Epidermal melanocyte (primary cell): ENCODE results near the gene SPOCD1.

Source experiments
- DNase-seq: peaks from one replicate; pipeline ENCODE4 v3.0.0; 2011; ENCODE audit warnings: low spot score; ENCODE audit not compliant: insufficient read length

SPOCD1 gene

DNA sequence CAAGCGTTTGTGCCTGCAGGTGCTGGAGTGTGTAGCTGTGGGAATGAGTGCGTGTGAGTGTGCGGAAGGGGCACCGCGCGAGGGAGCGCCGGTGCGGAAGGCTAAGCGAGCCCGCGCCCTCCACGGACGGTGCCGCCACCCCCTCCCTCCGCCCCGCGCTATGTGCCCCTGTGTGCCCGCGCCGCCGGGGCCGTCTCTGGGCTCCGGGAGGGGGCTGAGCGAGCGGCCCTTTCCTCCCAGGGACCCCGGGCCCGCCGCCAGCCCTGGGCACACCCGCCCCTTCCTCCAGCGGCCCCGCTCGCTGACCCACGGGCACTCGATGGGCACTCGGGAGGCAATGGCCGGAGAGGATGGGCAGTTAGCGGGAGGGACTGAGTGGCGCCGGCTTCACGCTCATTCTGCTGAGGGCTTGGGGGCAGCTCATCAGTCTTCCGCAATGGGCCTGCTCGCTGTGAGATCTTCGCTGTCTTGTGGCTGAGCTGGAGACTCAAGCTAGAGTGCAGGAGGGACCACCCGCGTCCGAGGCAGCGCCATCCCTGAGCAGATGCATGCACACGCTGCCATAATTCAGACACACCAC is 43.1 kb downstream of the SPOCD1 start:
- DNase-seq, result no peak

DNA sequence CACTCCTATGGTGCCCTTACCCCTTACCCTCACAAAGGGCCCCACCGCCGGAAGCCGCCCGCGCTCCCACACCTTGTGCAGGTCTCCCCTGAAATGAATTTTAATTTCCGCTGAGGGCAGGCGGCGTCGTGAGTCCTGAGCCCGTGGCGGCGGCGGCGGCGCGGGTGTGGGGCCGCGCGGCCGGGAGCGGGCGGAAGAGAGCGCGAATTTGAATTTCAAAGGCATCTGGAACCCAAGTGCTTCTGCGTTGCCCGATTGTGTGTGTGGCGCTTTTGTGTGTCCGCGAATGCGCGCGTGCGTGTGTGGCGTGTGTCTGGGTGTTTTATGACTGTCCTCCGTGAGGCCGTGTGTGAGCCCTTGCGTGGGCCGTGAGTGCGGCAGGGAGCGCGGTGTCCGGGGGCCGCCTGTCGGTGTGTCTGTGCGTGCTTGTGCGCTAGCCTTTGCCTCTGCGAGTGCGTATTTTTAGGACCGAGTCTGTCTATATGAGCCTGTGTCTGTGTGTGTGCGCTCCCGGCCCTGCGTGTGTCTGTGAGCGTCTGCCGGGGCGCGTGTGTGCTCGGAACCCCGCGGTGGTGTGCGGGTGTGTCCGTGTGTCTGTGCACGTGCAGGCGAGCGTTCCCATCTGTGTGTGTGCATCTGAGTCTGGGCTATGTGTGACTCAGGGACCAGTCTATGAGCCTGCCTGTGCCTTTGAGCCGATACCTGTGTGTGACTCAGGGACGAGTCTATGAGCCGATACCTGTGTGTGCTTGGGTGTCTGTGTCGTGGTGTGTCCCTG is 43.7 kb downstream of the SPOCD1 start:
- no peak for DNase-seq

DNA sequence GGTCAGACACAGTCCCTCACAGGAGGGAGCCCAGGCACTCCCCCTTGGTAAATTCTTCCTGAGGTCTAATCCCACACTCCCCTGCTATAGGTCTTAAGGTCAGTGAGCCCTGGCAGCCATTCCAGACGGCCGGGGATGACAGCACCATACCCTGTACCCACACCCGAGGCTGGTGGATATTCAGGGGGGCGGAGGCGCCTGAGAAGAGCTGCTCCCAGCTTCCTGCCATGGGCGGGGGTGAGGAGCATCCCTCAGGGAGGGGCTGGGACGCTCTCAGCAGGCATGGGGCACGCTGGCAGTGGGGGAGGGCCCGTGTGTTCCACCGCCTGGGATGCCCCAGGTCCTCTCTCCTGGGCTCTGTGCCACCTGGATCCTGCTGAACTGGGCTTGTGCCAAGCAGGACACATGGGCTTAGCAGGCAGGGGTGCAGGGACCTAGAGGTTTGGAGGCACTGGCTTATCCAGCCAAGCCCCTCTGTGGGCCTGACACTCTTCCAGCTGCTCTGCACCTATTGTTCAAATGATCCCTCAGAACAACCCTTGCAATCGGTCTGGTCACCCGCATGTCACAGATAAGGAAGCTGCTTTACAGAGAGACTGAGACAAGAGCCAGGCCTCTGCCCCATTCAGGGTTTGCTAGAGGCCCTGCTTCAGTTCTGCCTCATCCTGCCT is 46.0 kb downstream of the SPOCD1 start:
- DNase-seq, result no peak

DNA sequence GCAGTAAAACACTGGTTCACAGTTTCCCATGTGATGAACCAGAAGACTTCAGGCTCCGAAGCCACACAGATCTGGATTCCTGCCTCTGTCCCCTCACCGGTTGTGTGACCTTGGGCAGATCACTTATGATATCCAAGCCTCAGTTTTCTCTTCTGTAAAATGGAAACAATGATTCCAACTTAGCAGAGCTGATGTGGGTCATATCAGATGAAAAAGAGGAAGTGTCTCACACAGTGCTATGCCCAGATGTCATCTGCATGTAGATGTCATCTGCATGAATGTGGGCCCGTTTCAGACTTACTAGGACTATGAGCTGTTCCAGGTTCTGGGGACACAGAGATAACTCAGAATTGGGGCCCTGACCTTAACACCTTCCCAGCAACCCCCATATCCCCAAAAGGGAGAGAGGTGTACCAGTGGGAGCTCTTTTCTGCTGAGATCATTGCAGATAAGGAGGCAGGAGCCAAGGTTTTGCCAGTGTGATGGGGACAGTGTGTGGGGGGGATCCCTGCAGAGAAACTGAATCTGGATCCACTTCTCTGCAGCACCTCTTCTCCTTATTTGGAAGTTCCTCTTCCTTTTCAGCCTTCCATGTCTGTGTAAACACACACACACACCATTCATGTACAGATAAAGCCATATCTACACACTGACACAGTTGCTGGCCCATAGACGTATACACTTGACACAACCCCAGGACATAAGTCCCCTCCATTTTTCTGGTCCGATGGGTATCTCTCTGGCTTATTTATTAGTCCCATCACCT is 46.7 kb downstream of the SPOCD1 start:
- DNase-seq, result no peak

DNA sequence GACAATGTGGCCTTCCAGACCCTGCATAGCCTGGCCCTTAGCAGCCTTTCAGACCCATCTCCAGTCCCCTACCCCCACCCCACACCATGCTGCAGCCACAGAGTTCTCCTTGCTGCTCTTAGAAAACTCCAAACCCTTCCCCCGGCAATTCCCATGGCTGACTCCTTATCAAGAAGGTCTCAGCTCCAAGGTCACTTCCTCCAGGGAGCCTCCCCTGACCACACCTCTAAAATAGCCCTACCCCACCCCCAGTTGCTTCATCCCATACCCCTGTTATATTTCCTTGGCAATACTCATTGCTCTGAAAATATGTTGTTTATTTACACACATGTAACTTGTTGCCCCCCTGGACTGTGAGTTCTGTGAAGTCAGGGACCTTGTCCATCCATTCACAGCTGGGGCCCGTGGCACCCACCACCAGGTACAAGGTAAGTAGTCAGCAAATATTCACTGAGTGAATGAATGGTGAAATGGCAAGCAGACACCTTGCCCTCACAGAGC is 47.4 kb downstream of the SPOCD1 start:
- no peak for DNase-seq

DNA sequence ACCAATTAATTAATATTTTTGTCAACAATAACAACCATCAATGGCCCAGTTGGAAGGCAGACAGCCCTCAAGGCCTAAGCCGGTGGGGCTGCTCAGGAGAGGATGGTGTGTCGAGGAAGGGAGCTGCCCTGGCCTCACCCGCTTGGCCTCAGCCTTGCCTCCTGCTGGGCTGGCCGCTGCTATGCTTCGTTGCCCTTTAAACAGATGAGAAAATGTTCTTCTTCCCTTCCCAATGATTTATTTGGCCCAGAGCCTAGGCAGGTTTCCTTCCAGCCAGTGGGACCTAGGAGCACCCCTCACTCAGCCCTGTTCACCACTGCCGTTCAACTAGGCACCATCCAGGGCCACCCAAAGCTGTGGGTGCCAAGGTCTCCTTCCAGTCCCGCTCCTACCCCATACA is 48.6 kb downstream of the SPOCD1 start:
- DNase-seq, result no peak

DNA sequence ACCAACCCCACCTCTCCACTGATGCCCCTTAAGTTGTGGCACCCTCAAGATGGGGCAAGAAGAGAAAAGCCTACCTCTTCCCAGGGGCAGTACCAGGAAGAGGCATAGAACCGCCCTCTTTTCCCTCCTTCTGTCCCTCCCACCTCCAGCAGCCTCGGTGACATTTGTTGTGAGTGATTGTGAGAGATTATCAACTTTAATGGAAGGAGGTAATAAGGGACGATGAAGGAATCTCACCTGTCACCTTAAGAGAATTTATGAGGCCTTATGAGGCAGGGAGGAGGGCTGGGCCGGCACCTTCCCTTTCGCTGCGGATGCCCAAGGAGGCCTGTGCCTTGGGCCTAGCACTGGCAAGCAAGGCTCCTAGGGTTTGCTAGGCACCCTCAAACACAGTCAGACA is 50.3 kb downstream of the SPOCD1 start:
- DNase-seq, result no peak

DNA sequence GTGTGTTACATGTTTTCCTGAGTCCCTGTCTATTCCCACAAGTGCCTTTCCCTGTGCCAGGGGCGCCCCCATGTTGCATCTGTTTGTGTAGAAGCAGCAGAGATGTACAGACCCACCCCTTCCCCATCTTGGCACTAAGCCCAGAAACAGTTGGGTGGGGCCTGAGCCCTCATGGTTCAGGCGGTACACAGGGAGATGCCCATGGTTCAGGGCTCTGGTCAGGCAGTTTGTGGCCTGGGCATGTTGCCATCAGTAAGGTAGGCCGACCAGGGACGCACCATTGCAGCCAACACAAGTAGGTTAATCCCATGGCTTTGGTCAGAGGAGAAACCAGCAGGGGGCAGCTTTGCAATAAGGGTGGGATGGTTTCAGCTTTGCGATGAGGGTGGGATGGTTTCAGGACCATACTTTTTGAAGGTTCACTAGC is 50.8 kb downstream of the SPOCD1 start:
- DNase-seq, result no peak

DNA sequence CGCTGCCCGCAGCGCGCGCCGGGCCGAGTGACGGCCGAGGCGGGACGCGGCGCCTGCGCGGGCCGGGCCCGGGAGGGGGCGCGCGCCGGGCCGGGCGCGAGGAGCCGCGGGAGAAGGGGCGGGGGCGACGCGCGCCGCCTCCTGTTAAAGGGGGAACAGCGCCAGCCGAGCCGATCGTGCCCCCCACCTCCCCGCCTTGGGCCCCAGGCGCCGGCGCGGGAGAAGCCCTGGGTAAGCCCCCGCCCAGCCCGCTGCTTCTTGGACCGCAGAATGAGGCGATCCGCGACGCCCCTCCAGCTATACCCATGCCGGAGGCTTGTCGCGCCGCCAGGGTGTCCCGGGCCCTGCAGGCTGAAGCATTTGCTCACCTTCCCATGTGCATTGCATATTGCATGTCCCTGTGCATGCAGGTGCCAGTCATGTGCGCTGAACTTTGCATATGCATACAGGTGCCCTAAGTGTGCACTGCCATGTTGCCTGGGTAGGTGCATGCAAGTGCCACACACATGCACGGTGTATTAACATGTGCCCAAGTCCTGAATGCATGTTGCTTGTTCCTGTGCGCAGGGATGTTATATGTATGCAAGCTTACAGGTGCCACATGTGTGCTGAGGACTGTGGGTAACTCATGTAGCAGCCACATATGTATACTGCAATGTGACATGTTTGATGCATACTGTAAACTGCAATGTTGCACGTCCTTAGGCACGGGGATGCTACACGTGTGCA is 51.3 kb downstream of the SPOCD1 start, which contains the start of gene ADGRB2:
Gene ADGRB2 (minus strand): TSS at position 29 of the 729 bp plus-strand sequence. CDS start 7,119 bp downstream, outside the sequence.
- DNase-seq, result no peak

DNA sequence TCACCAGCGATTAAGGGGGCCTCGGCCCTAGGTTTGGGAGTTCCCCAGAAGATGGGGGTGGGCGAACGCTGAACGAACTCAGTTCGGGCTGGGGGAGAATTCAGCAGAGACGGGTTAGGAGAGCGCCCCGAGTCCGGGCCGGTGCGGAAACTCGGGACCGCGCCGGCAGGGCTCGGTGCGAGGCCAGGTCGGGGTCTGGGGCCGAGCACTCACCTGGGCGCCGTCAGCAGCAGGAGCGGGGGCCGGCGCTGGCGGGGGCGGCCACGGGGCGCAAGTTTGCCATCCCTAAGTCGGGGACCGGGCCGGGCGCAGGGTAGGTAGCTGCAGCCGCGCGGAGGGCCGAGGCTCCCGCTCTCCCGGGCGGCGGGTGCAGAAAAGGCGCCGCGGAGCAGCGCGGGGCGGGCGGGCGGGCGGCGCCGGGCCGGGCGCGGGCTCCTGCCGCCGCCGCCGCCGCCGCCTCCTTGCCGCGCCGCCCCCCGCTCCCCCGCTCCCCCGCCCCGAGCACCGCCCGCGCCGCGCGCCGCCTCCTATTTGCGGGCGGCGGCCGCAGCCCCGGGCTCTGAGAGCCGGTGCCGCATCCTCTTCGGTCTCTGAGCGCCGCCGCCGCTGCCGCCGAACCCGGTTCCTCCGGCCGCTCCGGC is 52.0 kb downstream of the SPOCD1 start:
- DNase-seq, result no peak

DNA sequence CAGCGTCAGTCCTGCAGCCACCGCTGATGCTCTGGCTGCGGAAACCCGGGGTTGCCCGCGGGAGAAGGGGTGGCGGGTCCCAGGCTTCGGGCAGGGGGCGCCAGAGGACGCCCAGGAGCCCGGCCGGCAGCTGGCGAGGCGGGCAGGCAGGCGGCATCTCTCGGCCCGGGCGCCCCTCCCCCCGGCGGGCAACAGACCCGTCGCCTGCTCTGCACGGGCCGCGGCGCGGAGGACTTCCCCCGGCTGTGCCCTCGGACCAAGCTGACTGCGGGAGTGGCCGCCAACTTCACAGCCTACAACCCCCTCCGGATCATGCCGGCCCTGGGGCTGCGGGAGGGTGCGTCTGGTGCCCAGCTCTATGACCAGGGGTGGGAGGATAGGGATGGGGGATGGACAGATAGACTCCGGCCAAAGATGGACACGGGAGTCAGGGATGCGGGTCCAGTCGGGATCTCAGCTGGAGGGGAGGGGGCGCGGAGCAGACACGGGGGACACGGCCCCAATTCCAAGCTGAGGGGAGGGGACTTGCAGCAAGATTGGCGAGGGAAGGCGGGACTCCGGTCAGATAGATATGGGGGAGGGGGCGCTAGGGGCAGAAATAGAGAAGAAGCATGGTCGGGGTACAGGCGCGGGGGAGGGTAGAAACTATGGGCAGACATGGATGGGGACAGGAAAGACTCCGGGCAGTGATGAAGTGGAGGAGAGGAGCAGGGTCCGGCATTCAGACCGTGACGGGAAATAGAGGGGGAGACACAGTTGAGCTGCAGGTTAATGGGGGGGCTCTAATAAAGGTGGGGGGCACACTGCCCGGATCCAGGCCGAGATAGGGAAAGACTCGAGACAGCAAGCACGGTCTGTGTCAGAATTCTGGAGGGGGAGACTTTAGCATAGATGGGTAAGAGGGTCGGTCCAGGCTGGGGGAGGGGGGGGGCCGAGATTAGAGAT is 52.8 kb downstream of the SPOCD1 start:
- peak; percentile 82 for DNase-seq

DNA sequence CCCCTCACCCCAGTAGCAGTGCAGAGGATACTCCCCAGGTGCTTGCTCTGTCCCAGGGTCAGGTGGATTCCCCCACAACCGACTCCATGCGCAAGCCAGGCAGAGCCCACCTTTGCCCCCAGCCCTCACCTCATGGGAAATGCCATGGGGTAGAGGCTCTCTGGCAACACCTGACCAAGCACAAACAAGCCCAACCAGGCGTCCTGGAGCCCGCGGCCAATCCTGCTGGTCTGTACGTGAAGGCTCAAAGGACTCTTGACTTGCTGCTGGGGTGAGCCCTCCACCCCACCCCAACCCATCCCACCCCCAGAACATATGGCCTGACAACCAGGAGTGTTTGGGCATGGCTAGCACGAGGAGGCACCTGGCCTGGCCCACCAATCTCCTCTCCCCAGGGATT is 53.5 kb downstream of the SPOCD1 start:
- DNase-seq, result no peak

DNA sequence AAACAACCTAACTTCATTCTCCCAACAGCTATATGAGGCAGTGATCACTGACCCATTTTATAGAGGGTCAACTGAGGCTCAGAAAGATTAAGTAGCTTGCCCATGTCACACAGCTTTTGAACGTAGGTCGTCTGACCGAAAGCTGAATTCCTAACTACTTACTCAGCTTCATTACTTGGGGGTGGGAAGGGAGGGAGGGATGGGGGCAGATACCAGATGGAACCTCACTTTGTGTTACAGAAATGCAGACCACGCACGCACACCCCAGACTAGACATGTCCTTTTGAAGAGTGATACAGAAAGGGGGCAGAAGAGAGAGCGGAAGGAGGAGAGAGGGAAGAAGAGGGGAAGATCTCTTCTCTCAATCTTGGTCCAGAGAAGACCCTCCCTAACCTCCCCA is 53.9 kb downstream of the SPOCD1 start:
- no peak for DNase-seq

DNA sequence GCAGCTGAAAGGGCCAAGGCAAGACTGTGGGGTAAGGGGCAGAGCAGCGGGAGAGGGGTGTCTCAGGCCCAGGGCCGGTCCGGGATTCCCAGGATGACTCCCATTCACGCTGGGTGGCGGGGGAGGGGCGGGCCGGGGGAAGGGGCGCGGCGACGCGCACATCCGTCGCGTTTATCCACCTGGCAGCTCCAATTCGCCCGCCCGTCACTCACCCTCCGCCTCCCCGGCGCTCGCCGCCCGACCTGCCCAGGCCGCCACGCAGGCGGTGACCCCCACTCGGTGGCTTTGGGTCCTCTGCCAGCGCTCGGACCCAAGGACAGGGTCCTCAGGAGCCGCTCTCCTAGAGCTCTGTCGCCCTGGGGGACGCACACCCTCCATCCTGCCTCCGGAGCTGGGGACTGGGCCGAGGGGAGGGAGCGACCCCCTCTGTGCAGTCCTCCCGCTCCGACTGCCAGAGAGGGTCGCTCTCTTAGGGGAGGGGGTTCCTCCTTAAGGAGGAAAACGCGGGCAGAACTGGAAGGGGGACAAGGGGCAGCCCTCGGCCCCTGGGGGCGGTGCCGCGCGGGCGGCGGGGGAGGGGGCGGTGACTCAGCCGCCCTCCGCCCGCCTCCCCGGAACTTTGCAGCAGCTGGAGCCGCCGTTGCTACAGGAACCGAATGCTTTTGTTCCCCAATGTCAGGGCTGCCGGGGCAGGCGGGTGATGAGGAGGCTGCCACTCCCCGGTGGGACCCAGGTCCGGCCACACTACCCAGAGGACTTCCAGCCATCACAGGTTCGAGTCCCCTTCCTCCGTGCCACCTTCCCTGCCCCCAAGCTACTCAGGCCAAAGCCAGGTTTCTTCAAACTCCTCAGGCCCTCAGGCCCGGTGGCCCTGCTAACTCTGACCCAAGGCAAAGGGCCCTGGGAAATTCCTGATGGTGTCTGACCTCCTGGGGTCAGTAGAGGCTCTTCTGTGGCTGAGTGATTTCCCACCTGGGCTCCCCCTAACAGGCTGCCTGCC is 55.1 kb downstream of the SPOCD1 start:
- peak; percentile 74 for DNase-seq

DNA sequence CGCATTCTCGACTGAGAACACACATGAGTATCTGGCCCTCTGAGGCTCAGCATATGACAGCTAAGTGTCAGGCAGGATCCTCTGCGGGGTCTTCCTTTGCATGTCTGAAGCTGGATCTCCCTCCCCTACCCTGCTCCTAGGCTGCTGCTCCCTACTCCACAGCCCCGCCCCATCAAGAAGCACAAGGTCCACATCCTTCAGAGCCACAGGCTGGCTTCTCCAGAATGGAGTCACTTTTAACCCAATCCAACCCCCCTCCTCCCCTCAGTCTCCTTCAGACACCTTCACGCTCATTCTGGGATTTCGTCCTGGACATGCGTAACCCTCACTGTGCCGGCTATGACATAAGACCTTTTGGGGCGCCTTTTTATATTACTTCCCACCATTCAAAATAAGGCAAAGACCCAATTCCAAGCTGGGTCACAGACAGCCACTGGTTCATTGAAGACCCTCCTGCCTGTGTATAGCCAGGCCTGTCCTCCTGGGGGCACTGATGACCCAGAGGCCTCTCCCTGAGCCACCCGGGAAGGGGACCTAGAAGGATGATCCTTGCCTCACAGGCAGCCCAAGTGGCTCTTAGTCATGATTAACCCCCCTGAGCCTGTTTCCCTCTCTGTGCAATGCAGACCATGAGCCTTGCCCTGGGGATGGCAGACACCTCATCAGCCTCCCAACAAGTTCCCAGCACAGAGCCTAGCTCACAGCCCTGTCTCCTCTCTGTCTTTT is 56.4 kb downstream of the SPOCD1 start:
- DNase-seq, result no peak

DNA sequence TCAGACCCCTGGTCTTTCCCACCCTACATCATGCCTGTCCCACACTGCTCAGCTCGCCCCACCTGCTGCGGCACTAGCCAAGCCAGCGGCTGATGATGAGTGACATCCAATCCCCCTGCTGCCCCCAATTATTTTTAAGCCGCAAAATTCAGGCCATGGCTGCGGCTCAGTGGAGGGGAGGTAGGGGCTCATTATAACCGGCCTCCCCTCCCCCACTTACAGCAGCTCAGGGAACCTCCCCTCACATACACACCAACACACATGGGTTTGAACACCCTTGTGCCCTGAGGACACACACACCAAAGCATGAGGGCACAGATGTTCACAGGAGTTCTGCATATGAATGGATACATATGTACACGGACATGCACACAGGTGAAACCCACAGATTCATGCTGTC is 57.0 kb downstream of the SPOCD1 start:
- no peak for DNase-seq

DNA sequence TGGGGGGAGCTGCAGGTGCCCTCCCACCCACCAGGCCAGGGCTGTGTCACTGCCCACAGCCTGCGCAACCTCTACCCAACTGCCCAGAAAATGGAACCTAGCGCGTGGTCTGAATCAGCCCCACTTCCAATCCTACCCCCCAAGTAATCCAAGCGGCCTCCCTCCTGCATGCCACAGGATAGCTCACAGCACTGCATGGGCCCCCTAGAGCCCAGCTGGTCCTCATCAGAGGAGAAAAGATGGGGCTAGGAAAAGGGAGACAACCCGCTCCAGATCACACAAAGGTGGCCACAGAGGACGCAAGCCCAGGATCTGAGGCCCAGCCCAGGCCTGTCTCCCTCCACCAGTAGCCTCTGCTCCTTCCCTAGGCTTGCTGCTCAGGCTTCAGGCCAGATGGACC is 57.8 kb downstream of the SPOCD1 start:
- DNase-seq, result no peak
